HG03354 (cell line): Measurements from ENCODE around the gene ZNF175.

Experiments used
- ATAC-seq: cut with Tn5 transposase; IDR thresholded peaks from one replicate; pipeline ENCODE4 v1.9.1; 2021; ENCODE audit warnings: mild to moderate bottlenecking; ENCODE audit not compliant: unreplicated experiment, poor library complexity, severe bottlenecking

The ZNF175 gene

GRCh38 chr19:51549533-51550324, 21.4 kb upstream of the ZNF175 start:
- no peak for ATAC-seq

DNA sequence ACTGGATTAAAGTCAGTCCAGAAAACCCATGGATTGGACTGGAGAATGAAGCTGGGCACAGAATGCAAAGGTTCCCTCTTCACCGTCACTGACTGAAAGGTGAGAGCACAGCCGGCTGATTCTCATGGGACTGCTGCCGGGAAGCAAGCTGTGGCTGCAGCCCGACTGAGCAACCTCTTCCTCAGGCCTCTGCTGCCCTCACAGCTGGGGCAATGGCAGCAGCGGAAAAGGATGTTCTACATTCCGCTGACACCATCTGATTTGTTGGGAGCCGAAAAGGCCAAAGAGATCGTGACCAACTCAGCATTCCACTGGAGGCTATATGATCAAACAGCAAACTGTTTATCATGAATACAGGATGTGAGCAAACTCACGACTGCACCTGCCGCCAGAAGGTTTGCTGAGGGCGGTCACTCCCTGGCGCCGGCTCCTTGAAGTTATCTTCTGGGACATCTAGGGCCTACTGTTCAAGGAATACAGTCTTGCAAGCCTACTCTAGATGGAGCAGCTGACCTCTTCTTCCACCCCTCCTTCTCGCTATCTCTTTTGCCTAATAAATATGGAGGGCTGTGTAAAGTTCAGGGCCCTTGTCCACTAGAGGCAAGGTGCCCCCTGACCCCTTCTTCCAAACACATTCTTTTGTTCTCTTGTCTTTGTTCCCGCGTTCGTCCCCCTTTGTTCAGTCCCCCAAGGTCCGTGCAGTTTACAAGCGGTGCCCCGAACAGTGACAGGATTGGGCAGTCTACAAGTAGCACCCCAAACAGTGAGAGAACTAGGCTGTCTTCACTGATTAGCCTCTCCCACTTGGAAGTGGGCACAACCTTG, 20.0 kb upstream of the ZNF175 start:
- ATAC-seq = no peak

DNA sequence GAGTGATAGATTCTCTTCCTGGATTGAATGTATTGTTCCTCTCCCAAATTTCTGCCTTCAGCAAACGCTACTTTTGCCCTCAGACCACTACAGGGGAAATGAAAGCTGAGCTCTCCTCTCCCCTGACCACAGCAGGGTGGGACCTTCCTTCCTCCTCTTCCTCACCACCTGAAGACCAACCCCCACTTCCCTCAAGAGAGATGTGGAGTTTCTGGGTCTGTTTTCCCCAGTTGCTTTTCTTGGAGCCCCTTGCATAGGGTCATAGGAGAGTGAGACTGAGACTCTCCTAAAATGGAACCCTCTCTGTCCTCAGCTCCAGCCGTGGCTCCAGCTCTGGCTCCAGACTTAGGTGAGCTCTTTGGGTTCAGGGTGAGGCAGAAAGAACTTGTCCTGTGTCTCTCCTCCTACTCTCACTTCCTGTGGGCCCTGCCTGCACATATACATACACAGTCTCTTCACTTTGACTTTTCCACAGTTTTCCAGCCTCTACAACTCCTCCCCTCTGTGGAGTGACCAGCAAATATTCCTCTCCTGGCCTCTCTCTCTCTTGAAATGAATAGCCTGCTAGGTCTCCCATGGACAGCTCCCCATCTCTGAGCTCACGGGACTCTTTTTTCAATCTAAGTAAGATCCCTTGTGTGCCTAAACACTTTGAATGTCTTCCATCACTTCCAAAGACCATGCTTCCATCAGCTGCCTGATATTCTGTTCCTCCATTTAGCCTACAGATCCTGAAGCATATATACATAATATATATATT, 19.2 kb upstream of the ZNF175 start:
- no peak for ATAC-seq

DNA sequence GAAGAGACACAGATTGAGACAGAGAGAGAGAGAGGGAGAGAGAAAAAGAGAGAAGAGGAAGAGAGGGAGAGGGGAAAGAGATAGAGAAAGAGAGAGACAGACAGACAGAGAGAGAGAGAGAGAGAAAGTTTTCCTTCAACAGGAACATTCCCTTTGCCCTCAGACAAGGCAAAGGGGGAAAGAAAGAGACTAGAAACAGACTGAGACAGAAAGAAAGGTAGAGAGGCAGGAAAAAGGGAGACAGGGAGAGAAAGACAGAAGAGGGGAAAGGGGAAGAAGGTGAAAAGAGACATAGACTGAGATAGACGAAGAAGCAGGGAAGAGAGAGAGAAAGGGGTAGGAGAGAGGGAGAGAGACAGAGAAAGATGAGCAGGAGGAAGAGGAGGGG, 18.5 kb upstream of the ZNF175 start:
- ATAC-seq = no peak

DNA sequence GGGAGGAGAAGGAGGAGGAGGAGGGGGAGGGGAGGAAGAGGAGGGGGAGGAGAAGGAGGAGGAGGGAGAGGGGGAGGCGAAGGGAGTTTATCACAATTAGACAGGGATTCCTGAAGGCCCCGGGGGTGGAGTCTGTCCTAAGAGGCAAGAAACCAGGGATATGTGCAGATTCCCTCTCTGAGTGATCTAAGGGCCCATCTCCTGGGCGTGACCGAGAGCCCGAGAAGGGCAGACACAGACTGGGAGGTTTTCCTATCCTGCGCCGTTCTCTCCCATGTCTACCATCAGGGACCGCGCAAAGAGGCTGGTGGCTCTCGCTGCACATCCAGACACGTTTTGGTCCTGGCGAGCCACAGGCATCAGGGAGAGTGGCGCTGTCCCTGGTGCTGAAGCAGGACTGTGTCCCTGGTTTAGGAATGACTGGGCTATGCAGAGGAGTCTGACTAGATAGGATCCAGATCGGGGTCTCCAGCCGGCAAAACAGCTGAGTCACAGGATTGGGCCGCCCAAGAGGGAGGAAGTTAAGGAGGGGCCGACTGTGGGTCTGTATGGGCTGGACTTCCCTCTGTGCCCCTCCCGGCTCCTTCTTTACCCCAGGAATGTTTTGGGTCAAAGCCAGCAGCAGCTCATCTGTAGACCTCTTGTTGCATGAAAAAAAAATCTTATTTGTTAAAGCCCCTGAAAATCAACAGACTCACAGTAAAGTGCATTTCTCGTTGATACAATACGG, 17.9 kb upstream of the ZNF175 start:
- ATAC-seq = no peak

- ATAC-seq = no peak
Observed at GRCh38 chr19:51559240-51559639, 11.8 kb upstream of the ZNF175 start.

DNA sequence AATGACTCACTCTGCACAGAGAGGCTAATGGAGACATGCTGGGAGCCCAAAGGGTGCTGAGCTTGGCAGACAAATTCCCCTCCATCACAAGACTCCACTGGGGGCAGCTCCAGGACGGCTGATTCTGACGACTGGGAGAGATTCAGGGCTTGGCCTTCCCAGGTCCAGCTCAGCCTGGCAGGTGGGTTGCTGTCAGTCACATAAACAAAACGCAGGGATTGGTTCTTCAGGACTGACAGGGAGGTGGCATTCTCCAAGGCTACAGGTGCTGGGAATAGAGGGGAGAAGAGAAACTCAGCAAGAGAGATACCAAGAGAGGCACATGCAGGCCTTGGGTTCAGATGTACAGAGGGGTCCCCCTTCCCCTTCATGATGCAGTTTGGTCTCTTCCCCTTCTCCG, 10.7 kb upstream of the ZNF175 start:
- no peak for ATAC-seq

GRCh38 chr19:51564791-51565190, 6.3 kb upstream of the ZNF175 start:
- no peak for ATAC-seq

DNA sequence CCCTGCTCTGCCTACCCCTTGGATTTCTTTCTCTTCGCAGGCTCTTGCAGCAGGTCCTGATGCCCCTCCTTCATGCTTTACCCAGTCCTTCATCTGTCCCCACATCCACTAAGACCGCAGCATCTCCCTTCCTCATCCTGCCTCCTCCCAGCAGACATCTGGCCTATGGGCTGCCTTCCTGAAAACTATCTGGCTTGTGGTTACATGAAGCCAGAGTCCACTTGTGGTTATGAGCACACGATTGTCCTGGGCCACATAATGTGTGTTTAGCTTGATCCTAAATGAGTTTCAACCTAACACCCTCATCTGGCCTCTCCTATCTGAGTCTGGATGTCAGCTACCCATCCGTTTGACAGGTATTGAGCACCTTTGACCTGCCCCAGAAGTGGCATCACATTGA, 5.5 kb upstream of the ZNF175 start:
- no peak for ATAC-seq

GRCh38 chr19:51566489-51567100, 4.5 kb upstream of the ZNF175 start:
- no peak for ATAC-seq

DNA sequence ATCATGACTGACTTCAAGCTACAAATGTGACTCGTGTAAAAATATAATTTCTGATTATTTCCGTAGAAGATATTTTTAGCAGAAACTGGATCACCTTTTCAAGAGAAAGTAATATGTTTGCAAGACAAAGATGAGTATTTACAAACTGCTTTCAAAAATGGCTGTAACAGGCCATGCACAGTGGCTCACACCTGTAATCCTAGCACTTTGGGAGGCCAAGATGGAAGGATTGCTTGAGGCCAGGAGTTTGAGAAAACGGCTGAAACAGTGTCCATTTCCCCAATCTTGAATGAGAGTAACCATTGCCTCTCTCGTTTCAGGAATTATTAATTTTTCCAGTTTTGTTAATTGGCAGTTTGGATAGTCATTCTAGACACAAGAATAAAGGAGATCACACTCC, 3.5 kb upstream of the ZNF175 start:
- no peak for ATAC-seq

DNA sequence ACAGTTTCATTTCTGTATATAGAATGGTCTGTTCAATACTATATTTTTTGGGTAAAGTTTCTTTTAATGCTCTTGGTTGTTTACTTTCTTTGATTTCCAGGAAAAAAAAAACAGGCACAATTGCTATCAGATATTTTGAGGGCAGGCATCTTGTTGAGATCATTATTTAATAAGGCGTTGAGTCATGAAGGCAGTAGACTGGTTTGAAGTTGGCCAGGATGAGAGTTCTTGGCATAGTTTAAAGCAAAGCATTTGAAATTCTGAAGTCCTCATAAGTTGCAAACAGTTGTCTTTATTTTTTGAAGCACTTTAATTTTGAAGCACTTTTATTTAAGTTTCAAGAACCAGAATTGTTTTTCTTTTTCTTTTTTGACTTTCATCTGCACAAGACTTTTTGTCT, 2.6 kb upstream of the ZNF175 start:
- no peak for ATAC-seq

- ATAC-seq = no peak
Observed at GRCh38 chr19:51571599-51571998, 516 bp downstream of the ZNF175 start.

DNA sequence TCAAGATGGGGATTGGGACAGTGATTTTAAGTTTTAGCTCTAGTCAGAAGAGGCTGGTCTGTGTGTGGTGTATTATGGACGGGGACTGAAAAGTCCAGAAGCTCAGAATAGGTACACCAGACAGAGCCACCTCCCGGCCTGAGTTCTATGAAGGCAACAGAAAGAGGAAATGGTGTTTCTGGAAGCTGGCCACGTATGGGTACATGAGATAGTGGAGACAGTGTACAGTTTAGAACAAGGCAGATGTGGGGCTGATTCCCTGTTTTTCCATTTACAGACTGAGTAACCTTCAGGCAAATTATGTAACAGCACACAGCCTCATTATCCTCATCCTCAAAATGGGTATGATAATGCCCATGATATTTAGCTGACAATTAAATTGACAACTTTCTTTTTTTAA, 1.3 kb downstream of the ZNF175 start:
- no peak for ATAC-seq

GRCh38 chr19:51572908-51573307, 1.8 kb downstream of the ZNF175 start:
- ATAC-seq = no peak

DNA sequence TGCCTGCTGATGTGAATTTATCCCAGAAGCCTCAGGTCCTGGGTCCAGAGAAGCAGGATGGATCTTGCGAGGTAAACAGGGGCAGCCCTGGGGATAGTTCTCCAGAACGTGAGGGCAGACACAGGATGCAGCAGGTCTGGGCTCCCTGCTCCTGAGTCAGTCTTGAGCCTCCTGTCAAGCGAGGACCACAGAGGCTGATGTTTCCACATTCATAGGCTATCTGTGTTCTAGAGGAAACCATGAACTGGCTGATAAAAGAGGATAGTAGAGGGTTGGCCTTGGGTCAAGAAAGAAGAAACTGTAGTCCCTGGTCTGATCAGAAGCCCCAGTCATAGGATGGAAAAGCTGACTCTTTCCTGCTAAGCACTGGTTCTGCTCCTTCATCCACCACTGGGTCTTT, 2.2 kb downstream of the ZNF175 start:
- ATAC-seq = no peak

GRCh38 chr19:51576850-51577249, 5.8 kb downstream of the ZNF175 start:
- ATAC-seq = no peak

GRCh38 chr19:51586103-51586728, 15.1 kb downstream of the ZNF175 start:
- no peak for ATAC-seq

DNA sequence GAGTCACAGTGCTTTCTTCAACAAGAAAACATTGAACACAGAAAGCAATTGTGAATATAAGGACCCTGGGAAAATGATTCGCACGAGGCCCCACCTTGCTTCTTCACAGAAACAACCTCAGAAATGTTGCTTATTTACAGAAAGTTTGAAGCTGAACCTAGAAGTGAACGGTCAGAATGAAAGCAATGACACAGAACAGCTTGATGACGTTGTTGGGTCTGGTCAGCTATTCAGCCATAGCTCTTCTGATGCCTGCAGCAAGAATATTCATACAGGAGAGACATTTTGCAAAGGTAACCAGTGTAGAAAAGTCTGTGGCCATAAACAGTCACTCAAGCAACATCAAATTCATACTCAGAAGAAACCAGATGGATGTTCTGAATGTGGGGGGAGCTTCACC, 15.7 kb downstream of the ZNF175 start:
- ATAC-seq = no peak
